Prostate gland (tissue), 2 donors: Measurements from ENCODE around the gene SCAP.

Experiments used
- CTCF ChIP-seq, 4 experiments: fragments of 200-600 bp in 2 of 4; fragments of 450-650 bp in 2 of 4; sonication (generic) in 2 of 4; IDR thresholded peaks; 1 replicate in 3 of 4; 2 replicates in 1 of 4; pipeline ENCODE4 v1.5.1; 2016 to 2019; ENCODE audit warnings: antibody characterized with exemption in 4 of 4, mild to moderate bottlenecking in 2 of 4, moderate library complexity in 2 of 4
- POLR2AphosphoS5 ChIP-seq: sonication (generic); formaldehyde crosslinking; IDR thresholded peaks from one replicate; pipeline ENCODE4 v1.6.1; 2017; ENCODE audit warnings: antibody characterized with exemption

- TF ChIP-seq CTCF (IDR thresholded peaks at IDR 0.05): no peak
- no peak for TF ChIP-seq POLR2AphosphoS5
Observed at GRCh38 chr3:47420044-47420430, 55.7 kb downstream of the SCAP start.
